ENCODE measurements around the gene EPOP. TPM values are rescaled to one million over a fixed set of nuclear protein-coding genes. Genes with fewer than 3 reads are reported as not detected.

Gene EPOP
- total RNA-seq, 1 experiment from 2014 or later = 8.4 TPM

DNA sequence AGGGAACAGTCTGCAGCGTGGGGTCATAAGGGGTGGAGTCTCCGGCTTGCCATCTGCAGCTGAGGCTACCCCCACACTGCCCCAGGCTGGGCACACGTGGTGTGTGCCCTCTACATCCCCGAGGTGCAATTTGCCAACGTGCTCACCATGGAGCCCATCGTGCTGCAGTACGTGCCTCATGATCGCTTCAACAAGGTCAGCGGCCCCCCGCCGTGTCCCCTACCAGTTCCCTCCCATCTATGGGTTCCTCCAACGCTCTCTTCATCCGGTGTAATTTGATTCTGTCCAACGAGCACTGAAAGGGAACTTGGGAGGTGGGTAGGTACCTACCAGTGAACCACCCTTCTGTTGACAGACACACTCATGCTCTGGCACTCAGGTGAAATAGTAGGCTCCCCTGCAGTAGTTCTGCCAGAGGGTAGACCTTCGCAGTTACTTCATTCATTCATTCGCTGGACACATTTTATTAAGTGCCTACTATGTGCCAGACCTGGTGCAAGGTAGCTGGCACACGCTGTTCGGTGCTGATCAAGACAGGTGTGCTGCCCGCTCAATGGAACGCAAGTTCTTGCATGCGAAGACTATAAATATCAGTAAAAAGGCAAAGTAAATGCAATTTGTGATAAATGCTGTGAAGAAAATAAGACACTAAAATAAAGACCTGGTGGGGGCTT is 33.1 kb upstream of the EPOP start:
- POLR2A ChIA-PET (ENCODE audit: unreplicated experiment) = no interaction called here
- no TSS peak for BruUV-seq (replicated peaks)

DNA sequence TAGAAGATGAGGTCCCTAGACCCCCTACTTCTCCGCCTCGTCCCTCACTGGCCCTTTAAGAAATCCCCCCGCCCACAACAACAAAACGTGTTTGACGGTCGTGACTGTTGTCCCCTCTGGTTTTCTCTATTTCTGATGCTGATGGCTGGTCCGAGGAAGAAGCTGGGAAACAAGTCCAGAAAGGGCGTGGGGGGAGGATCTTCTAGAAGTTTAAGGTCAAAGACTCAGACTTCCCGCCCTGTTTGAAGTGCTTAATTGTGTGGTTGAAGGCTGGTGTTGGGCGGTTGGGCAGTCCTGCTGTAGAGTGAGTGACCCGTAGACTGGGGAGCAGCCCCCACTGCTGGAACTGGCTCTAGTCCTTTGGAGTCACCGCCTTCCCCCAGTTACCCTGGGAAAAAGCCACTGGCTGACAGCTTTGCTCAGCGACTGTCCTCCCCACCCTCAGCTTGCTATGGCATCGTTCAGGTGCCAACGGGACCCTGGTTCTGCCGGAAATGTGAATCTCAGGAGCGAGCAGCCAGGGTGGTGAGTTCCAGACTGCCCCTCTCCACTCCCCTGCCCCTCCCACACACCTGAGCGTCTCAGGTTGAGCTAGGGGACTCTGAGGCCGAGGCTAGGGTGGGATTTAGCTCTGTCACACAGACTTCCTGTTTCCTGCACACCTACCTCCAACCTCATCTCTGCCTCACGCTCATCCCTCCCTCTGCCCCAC is 31.9 kb upstream of the EPOP start:
- TSS peak; percentile 4 for BruUV-seq (replicated peaks)
- H3K27ac ChIP-seq = no peak overlapping the region
- peak overlapping the region; percentile 56; the same call in 1 of the 2 replicates for H2AFZ ChIP-seq
- peak overlapping the region; percentile 100 for H3K4me2 ChIP-seq
- peaks cover 53% of the 10 kb centered on the region for H3K79me2 ChIP-seq (ENCODE audit: low read depth)
- H3F3A ChIP-seq (ENCODE audit: insufficient read depth, low read depth) = peaks cover 39% of the 10 kb centered on the region
- peak overlapping the region; percentile 97 for H3K4me3 ChIP-seq
- POLR2A ChIA-PET (ENCODE audit: unreplicated experiment) = no interaction called here
- peaks cover 21% of the 10 kb centered on the region for H3K36me3 ChIP-seq (ENCODE audit: low read depth)
- peaks cover 34% of the 10 kb centered on the region for H4K20me1 ChIP-seq (ENCODE audit: insufficient read depth)
- no peaks in the 10 kb centered on the region for H3K9me3 ChIP-seq (ENCODE audit: insufficient read depth, low read depth)
- intact Hi-C loops (cut with micrococcal nuclease; ENCODE audit: unreplicated experiment) = no loop called here
- no peak for TF ChIP-seq EZH2 (IDR thresholded peaks at IDR 0.05; ENCODE audit: low read depth)
- TF ChIP-seq, protein P1, sequence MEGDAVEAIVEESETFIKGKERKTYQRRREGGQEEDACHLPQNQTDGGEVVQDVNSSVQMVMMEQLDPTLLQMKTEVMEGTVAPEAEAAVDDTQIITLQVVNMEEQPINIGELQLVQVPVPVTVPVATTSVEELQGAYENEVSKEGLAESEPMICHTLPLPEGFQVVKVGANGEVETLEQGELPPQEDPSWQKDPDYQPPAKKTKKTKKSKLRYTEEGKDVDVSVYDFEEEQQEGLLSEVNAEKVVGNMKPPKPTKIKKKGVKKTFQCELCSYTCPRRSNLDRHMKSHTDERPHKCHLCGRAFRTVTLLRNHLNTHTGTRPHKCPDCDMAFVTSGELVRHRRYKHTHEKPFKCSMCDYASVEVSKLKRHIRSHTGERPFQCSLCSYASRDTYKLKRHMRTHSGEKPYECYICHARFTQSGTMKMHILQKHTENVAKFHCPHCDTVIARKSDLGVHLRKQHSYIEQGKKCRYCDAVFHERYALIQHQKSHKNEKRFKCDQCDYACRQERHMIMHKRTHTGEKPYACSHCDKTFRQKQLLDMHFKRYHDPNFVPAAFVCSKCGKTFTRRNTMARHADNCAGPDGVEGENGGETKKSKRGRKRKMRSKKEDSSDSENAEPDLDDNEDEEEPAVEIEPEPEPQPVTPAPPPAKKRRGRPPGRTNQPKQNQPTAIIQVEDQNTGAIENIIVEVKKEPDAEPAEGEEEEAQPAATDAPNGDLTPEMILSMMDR (conservative IDR thresholded peaks at IDR 0.05) = no peak
- H3K9me2 ChIP-seq (ENCODE audit: insufficient read depth) = no peaks in the 10 kb centered on the region
- H3K4me1 ChIP-seq (replicated peaks; ENCODE audit: insufficient read depth) = peaks cover 7% of the 10 kb centered on the region; the same call in 1 of the 2 replicates
- no peak for DNase-seq
- CTCF ChIA-PET = interaction anchor here (0.5 kb wide), 1 partner anchor 164 kb away, joined by 5 read pairs; no protein-coding TSS in a partner anchor
- H3K27me3 ChIP-seq (ENCODE audit: insufficient read depth, low read depth) = no peaks in the 10 kb centered on the region

More for the DNA sequence above, 33.1 kb upstream of the EPOP start:
- CTCF ChIA-PET = no interaction called here
- TF ChIP-seq EZH2 (IDR thresholded peaks at IDR 0.05; ENCODE audit: low read depth) = no peak
- TF ChIP-seq, protein P1 (conservative IDR thresholded peaks at IDR 0.05) = no peak
- no peak overlapping the region for H3K27ac ChIP-seq
- H3K9me3 ChIP-seq (ENCODE audit: insufficient read depth, low read depth) = no peaks in the 10 kb centered on the region
- H3K27me3 ChIP-seq (ENCODE audit: insufficient read depth, low read depth) = no peaks in the 10 kb centered on the region
- no peak overlapping the region for H3K4me3 ChIP-seq
- H3K4me2 ChIP-seq = peak overlapping the region; percentile 100; the same call in 1 of the 2 replicates
- 0 out of 2 replicates have a peak, but pooled peaks cover 6% of the 10 kb centered on the region for H3K4me1 ChIP-seq (replicated peaks; ENCODE audit: insufficient read depth)
- DNase-seq = no peak
- intact Hi-C loops (cut with micrococcal nuclease; ENCODE audit: unreplicated experiment) = no loop called here
- H3F3A ChIP-seq (ENCODE audit: insufficient read depth, low read depth) = peaks cover 31% of the 10 kb centered on the region
- H3K79me2 ChIP-seq (ENCODE audit: low read depth) = peaks cover 52% of the 10 kb centered on the region
- no peak overlapping the region for H2AFZ ChIP-seq
- peaks cover 34% of the 10 kb centered on the region for H4K20me1 ChIP-seq (ENCODE audit: insufficient read depth)
- no peaks in the 10 kb centered on the region for H3K9me2 ChIP-seq (ENCODE audit: insufficient read depth)
- peaks cover 21% of the 10 kb centered on the region for H3K36me3 ChIP-seq (ENCODE audit: low read depth)

DNA sequence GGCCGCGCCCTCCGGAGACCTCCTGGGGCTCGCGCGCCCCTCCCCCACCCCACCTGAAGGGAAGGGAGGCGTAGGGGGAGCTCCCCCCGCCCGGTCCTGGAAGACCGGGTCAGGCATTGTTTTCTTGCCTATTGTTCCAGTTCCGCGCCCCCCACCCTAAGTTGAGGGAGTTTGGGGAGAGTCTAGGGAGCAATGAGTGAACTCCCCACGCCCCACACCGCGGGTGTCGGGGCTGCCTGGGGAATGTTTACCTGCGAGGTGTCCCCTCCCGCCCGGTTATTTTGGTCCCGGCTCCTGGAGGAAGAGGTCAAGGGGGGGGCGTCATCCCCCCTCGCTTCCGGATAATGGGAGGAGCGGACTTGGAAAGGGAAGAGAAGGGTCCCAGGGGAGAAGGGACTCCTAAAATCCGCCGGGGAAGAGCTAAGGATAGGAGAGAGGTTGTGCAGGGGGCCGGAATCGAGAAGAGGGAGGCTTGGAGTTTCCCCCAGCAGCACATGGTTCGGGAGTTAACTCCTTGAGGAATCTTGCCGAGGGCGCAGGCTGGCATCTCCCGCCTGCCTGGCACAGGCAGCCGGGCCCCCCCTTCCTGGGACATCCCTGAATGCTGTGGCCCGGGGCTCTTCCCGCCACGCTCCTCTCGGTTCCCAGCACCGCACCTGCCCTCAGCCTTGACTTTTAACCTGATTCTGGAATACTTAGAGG is 31.2 kb upstream of the EPOP start:
- ChIA-PET POLR2A (ENCODE audit: unreplicated experiment) (interaction anchor here (0.6 kb wide), 1 partner anchor 148 kb away, joined by 4 read pairs; no protein-coding TSS in a partner anchor), CTCF (interaction anchor here (0.6 kb wide), 1 partner anchor 148 kb away, joined by 5 read pairs; no protein-coding TSS in a partner anchor)
- Histone ChIP-seq H3K4me3 (peak overlapping the region; percentile 97), H4K20me1 (ENCODE audit: insufficient read depth) (peaks cover 32% of the 10 kb centered on the region), H3K27ac (no peak overlapping the region), H3K9me2 (ENCODE audit: insufficient read depth) (no peaks in the 10 kb centered on the region), H3K79me2 (ENCODE audit: low read depth) (peaks cover 60% of the 10 kb centered on the region), H2AFZ (peak overlapping the region; percentile 56; the same call in 1 of the 2 replicates), H3K4me2 (peak overlapping the region; percentile 100), H3K36me3 (ENCODE audit: low read depth) (peaks cover 21% of the 10 kb centered on the region), H3K9me3 (ENCODE audit: insufficient read depth, low read depth) (no peaks in the 10 kb centered on the region), H3K27me3 (ENCODE audit: insufficient read depth, low read depth) (no peaks in the 10 kb centered on the region), H3K4me1 (replicated peaks; ENCODE audit: insufficient read depth) (peaks cover 14% of the 10 kb centered on the region), H3F3A (ENCODE audit: insufficient read depth, low read depth) (peaks cover 46% of the 10 kb centered on the region)
- TF ChIP-seq EZH2 (IDR thresholded peaks at IDR 0.05; ENCODE audit: low read depth) = no peak
- TF ChIP-seq, protein P1 (conservative IDR thresholded peaks at IDR 0.05) = no peak
- peak in 1 of 2 experiments; percentile 31 for DNase-seq
- intact Hi-C loops (cut with micrococcal nuclease; ENCODE audit: unreplicated experiment) = loop anchor here (2.0 kb wide), 1 partner anchor 43 kb away; the partner anchor contains the start of gene PCGF2
- no TSS peak for BruUV-seq (replicated peaks)
